NCI-H128 (cell line): ENCODE data around the gene RIMBP2.
A peak's percentile ranks its signal among the peaks of the same experiment; 100 is the strongest.

ENCODE experiments used
- DNase-seq: peaks from one replicate; lab custom pipeline; 2025; ENCODE audit not compliant: unreplicated experiment; lab: John Stamatoyannopoulos, UW

Gene RIMBP2

GRCh38 chr12:130639476-130640424, 76.3 kb downstream of the RIMBP2 start:
- DNase-seq = no peak

DNA sequence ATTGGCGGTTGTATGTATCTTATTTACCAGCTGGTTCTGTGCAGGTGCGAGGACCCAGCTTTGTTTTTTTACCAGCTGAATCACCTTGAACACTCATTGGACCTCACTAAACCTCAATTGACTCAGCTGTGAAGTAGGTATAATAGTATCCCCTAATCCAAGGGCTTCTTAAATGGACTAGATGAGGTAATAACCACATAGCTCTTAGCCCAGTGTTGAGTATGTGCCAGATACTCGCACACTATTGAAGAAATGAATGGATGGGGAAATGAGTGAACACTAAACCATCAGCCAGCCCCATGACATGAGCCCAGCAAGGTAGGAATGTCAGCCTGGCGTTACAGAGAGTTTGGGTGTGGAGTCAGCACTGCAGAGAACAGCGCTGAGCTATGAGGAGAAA, 79.7 kb downstream of the RIMBP2 start:
- DNase-seq = no peak

DNA sequence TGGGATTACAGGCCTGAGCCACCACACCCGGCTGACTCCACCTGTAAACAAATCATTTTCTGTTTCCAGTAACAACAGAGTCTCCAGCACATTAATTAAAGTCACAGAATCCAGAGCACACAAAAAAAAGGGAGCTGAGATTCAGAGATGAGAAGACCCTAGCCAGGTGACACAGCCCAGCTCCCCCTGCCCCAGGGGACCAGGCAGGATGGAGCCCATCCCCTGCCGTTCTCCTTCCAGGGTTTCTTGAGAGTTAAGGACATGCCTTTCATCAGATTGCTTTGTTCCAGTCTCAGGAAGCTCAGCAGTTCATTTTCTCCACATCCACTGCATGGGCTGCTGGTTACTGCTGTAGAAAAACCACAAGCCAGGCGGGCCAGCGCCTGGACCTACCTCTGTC, 81.2 kb downstream of the RIMBP2 start:
- peak; percentile 26 for DNase-seq

DNA sequence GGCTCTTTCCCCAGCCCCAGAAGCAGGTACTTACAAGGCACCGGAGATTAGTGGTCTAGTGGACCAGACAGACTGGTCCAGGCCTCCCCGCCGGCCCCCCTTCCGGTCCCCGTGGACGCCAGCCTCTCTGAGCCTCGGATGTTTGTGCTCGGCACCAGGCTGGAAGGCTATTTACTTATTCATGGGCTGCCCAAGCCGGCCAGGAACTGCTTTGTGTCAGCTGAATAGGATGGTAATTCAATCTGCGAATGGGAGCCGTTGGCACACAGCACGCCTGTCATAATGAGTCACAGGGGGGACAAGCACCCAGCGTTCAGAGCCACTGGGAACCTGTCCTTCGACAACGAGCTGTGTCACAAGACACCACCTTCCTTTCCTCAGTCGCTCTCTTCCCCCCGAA, 82.3 kb downstream of the RIMBP2 start:
- DNase-seq = peak; percentile 87

DNA sequence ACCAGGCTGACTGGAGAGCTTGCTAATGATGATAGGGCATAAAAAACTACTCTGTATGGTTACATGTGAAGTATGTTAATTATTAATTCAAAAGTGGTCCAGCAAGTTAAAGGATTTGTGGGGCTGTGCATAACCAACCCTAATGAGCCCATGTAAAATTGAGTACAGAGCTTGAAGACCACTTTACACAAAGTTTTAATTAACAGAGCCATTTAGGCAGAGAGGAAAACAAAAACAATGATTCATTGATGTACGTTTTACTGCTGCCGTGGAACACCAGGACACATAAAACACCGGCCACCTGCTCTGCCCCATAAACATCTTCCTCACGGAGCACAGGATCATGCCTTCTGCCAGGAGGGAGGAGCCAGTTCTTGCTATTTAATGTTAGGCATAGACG, 83.5 kb downstream of the RIMBP2 start:
- DNase-seq = peak; percentile 69

DNA sequence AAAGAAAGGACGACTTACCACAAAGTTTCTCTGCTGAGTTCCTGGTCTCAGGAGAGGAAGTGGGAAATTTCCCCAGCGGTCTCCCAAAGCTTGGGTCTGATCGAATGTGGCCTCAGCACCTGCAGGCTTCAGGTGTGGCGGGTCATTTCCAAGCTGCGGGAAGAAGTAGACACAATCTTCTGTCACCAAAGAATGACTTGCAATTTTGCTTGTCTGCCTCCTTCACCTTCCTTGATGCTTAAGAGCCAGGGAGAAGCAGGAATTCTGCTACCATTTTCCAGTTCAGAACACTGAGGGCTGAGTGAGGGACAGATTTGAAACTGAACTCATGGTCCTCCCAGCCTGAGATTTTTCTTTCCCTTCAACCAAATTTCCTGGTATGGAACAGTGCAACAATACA, 87.8 kb downstream of the RIMBP2 start:
- DNase-seq = no peak

- no peak for DNase-seq
Observed at GRCh38 chr12:130627175-130627574, 88.9 kb downstream of the RIMBP2 start.

- DNase-seq = no peak
Observed at GRCh38 chr12:130626601-130627000, 89.5 kb downstream of the RIMBP2 start.

DNA sequence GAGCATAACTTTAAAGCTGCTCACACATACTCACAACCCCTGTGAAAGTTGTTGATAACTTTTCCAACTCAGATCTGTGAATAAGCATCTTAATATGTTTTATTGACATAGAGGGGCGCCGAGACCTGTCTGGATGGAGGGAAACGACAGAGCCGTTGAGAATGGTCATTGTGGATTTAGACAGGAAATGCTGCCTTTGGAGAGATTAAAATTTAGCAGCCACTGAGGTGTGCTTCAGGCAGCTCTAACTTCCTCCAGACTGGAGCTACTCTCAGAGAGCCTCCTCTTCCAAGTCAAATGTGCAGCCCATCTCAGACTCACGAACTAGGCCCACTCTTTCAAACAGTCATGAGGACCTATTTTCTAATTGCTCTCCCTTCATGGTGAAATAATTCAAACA, 90.9 kb downstream of the RIMBP2 start:
- DNase-seq = no peak

DNA sequence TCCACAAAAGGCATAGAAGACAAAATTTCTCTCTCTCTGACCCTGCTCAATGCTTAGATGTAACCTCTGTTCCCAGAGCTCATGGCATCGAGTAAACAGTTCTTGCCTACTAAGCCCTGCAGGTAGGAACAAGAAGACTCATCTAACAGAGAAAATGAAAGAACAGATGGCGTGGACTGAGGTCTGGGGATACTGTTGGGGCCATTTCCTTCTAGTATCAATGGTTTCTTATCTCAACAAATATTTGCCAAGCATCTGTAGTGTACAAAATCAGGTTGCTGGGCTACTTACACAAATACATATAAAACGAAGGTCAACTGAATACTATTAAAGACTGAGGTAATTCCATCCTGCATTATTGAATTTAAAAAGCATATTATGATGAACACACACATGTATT, 93.3 kb downstream of the RIMBP2 start:
- DNase-seq = no peak

DNA sequence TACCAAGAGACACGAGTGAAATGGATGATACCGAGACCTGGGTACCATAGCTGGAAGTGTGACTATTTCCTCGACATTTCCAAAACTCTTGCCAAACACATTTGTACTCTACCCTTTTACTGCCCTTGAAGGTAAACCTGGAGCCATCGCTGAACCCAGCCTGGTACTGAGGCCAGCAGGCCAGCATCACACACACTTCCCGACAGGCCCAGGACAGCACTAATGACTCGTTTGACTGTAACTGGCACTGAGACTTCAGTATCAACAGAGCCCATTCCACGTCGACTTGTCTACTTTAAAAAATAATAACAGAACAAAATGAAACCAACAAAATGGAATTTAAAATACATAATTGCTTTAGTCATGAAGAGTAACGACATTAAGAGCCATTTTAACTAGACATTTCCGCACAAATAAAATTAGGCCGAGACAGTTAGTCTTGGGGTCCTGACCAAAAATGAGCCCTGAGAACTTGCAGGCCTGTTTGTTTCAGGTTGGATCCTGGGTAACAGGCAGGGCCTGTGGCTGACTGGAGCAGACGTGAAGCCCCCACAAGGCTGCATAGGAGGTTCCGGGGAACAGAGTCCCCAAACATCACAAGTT, 94.3 kb downstream of the RIMBP2 start:
- no peak for DNase-seq

- DNase-seq = no peak
Observed at GRCh38 chr12:130620756-130621155, 95.3 kb downstream of the RIMBP2 start.

DNA sequence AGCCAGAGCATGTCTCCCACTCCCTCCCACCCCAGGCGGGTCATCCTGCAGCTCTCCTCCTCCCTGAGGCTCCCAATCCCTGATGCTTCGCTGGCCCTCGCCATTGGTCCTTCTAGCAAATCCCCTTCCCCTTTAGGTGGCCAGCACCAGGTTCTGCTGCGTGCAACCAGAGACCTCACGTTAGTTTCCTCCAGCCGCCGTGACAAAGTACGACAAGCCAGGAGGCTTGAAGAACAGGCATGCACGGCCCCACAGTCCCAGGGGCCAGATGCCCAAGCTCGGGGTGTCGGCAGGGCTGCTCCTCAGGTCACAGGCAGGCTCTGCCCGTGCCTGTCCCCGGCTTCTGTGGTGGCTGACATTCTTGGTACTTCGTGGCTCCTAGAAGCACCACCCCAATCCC, 95.8 kb downstream of the RIMBP2 start:
- no peak for DNase-seq

DNA sequence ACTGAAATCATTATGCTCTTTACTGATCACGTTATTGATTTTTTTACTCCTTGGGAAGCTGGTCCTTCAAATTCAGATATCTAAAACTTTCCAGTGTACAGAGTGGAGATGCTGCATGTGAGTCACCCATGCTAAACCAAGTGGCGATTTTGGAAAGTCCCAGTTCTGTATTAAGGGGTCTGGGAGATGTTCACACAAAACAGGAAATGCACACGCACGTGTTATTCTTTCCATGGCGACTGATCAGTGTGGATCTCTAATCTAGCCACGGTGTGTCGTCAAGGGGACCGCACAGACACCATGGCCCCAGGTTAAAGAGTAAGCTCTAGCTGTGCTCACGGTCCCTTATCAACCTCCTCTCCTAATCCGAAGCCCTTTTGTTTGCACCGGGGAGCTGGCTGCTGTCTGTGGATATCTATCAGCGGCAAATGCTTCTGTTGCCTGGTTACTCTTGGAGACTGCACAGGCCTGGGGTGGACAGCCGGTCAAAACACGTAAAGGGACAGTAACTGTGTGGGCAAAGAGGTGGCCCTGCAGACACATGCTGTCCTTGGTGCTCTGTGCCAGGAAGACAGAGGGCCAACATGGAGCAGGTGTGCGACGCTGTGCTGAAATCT, 96.6 kb downstream of the RIMBP2 start:
- no peak for DNase-seq

DNA sequence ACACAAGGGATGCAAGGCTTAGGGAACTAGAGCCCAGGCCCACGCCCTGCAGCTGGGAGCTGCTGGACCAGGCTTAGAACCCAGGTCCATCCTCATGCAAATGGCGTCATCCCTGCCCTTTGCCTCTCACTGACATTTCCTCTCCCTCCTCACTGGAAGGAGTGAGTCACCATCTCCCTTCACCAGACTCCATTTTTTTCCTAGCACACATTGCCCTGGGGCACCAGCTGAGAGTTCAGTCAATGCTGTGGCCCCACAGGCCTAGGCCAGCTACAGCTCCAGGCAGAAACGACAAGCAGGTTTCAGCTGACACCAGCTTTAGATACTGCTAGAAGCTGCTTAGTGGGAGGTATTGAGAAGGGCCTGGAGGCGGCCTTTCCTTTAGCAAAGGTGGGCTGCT, 98.9 kb downstream of the RIMBP2 start:
- DNase-seq = no peak

GRCh38 chr12:130615861-130616345, 100.2 kb downstream of the RIMBP2 start:
- no peak for DNase-seq

- no peak for DNase-seq
Observed at GRCh38 chr12:130614530-130614905, 101.6 kb downstream of the RIMBP2 start.

DNA sequence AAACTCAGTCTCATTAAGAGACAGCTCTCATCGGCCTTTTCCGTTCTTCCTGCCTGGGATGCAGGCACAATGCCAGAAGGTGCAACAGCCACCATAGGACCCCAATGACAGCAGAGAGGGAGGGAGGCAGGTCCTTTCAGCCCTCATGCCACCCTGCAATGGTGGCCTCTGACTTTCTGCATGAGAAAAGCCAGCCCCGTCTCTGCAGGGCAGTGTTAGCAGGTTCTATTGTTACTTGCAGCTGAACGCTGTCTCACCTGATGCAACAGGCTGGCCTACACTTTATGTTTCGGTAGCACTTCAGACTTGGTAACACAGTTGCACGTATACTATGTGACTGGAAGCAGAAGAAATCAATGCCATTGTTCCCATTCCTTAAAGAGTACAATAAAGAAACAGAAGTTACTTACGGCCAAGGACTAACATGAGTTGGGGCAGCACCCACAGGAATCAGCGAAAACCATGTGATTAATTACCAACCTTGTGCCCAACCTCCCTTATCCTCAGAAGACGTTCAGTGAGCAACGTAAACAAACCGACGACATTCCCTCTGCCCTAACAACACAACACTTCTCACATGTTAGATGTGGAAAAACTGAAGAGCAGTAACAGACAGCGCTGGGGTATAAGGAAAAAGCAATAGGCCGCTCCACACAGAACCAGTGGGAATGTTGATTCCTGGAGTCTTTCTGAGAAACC, 102.1 kb downstream of the RIMBP2 start:
- DNase-seq = no peak

GRCh38 chr12:130613131-130613530, 103.0 kb downstream of the RIMBP2 start:
- DNase-seq = no peak

DNA sequence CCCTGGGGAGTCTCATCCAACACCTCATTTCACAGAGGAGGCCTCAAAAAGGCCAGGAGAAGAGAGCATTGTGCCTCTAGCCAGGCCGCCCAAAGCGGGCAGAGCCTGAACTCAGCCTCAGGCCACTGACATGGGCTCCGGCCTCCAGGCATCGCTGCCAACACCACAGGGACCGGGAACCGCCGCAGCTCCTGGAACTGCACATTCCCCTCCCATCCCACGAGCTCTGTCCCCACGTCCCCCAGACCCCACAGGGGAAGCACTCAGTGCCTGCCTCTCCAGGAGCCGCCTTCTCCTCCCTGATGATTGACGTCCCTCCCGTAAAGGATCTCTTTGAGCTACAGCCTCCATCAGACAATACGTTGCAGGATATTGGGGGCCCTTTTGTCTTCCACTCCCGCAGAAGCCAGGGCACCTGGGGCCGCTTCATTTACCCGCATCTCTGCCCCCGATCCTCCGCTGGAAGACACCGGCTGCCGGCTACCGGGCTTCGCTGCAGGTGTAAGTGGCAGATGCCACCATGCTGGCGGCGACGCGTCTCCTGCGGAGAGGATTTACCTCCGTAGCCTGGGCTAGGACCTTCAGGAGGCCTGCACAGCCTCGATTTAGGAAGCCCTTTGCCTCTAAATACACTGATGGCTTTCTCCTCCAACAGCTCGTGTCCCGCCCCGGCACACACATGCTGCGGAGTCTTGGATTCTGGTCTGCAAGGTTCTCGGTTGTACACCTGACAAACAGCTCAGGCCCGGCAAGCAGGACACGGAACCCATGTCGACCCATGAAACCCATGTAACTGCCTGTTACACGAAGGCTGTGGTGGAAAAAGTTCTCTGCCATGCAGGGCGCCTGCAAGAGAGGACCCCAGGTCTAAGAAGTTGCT, 104.8 kb downstream of the RIMBP2 start:
- DNase-seq = no peak
